Activated CD8-positive, alpha-beta memory T cell treated with anti-CD3 and anti-CD28 coated beads for 48 hours (primary cell): Measurements from ENCODE around the gene METAP1.
"Not testable (repeated sequence)": the region's sequence is repeated elsewhere in the genome, so short reads cannot be mapped to it uniquely, and the experiment has no call there.

ENCODE experiments used
- DNase-seq, 3 experiments: peaks; one replicate each; pipeline ENCODE4 v3.0.0-alpha.2; 2020; ENCODE audit warnings: low read depth in 2 of 3, low spot score in 2 of 3

Gene METAP1

DNA sequence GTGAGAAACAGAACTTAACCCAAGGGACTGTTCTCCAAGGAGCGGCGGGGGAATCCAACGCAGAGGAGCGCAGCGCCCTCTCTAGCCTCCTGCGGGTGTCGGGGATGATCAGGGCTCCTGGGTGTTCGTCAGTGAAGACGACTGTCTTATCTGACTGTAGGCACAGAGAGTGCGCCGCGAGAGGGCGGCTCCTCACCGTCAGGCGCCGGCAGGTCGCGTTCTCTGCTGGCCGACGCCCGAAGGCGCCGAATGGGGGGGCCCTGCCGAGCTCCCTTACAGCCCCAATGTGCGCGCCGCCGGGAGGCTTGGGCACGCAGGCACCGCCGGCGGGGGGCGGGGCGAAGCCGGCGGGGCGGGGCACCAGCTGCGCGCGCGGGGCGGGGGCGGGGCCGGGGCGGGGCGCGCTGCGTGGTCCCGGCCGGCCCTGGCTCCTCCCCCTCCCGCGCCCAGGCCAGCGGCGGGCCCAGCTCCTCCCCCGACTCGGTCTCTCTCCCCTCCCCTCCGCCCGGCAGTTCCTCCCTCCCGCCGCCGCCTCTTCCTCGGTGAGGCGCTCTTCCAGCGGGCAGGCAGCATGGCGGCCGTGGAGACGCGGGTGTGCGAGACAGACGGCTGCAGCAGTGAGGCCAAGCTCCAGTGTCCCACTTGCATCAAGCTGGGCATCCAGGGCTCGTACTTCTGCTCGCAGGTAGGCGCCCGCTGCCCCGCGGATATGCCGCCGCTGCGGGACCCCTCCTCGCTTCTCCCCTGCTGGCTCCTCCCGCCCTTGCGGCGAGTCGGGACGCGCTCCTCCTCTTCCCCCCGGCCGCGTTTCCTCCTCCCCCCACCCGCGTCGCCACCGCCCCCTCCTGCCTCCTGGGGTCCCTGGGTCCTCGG lies at the start of gene METAP1:
Gene METAP1, plus strand, starts transcription at position 539 of the 873 bp plus-strand sequence. Its CDS starts 33 bp downstream, at position 572.
- peak; percentile 79 to 92 (median 81) for DNase-seq

DNA sequence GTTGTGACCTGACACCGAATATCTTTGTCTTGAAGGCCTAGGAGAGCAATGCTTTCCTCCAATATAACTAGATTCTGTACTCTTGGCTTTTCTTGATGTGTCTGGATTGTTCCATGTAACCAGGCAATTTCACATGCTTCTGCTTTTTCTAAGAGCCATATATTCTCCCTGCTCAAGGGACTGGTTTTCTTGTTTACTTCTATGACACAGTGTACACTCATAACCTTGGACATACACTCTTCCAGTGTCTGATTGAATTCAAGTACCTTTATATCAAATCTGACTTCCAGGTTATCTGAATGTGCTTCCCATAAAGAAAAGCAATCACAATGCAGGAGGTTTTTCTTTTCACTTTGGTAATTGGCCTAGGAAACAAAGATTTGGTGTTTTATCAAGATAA lies 49.2 kb upstream of the METAP1 start:
- DNase-seq = no peak

DNA sequence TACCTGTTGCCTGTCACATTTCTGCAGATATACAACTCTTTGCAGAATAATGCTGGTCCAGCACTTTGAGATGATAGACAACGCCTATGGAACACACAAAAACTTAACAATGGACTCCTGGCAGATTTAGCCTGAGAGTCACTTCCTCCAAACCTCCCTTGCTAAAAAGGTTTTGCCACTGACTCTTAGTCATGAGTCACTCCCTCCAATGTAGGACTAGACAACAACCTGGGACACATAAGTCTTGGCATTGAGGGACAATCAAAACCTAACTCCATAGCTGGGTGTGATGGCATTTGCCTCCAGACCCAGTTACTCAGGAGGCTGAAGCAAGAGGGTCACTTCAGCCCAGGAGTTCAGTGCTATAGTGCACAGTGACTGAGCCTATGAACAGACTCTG lies 44.6 kb upstream of the METAP1 start:
- DNase-seq = no peak

DNA sequence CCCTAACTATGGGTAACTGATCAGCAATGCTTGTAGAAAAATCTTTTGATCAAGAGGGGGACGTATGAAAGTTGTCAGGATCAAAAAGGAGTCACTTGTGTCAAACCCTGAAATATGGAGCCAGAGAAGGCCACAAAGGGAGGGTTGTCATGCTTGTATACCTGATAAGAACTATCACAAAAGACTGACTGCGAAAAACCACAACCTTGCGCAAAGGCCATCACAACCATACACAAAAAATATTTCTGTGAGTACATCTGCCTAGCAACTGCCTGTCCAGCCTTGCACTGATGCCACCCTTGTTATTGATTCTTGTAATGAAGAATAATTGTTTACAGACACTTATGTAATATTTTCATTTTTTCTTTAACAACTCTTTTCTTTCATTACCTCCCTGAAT lies 43.8 kb upstream of the METAP1 start:
- DNase-seq = no peak

DNA sequence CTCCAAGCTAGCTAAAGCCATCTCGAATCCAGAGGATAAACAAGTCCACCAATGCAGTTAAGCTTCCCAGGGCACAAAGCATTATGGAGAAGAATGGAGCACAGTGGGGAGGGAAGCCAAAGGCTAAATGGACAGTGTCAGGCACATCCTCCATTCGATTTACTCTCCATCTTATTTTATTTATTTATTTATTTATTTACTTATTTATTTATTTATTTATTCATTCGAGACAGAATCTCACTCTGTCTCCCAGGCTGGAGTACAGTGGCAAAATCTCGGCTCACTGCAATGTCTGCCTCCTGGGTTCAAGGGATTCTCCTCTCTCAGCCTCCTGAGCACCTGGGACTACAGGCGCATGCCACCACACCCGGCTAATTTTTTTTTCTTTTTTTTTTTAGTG lies 40.3 kb upstream of the METAP1 start:
- no peak for DNase-seq

DNA sequence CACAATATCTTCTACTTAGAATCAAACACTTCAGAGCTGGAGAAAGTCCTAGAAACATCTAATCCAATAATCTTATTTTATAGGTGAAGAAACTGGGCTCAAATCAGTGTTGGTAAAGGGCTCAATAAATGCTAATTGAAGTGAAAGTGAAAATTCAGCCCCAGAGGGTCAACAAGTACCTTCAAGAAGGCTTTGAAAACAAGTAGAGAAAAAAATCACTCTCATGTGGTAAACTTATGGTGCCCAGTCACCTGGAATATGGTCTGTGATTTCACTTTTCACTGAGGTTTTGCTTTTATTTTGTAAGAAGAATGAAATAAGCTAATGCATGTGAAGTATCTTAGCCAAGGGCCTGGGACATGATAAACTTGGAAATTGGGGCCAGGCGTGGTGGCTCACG lies 37.5 kb upstream of the METAP1 start:
- DNase-seq = no peak

DNA sequence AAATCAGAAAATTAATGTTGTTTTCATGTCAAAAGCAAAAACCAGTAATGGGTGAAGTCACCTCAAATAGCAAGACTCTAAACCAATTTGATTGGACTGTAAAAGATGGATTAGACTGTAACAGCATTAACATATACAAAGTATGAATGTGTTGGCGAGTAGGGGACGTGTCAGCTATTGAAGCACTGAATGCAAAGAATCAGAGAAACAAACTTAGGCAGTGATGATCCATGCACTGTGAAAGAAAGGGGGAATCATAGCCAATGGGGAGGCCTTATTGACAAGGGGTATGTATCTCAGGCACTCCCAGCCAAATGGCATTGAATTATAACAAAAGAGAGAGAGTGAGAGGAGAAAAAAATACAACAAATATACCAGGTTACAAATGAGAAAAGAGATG lies 36.1 kb upstream of the METAP1 start:
- DNase-seq = no peak

DNA sequence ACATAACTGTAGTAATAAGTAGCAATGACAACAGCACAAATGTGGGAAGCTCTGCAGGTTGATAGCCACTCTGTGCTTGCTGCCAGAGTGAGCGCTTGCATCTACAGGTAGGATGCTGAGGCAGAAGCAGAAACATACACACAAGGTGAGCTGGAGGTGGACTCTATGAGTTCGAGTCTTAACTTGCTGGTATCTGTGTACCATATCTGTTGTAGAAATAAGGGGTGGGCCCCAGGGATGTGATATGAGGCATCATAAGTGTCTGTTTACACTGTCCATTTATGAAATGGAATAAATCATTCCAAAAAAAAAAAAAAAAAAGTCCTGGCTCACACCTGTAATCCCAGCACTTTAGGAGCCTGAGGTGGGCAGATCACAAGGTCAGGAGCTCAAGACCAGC lies 33.8 kb upstream of the METAP1 start:
- DNase-seq = no peak

DNA sequence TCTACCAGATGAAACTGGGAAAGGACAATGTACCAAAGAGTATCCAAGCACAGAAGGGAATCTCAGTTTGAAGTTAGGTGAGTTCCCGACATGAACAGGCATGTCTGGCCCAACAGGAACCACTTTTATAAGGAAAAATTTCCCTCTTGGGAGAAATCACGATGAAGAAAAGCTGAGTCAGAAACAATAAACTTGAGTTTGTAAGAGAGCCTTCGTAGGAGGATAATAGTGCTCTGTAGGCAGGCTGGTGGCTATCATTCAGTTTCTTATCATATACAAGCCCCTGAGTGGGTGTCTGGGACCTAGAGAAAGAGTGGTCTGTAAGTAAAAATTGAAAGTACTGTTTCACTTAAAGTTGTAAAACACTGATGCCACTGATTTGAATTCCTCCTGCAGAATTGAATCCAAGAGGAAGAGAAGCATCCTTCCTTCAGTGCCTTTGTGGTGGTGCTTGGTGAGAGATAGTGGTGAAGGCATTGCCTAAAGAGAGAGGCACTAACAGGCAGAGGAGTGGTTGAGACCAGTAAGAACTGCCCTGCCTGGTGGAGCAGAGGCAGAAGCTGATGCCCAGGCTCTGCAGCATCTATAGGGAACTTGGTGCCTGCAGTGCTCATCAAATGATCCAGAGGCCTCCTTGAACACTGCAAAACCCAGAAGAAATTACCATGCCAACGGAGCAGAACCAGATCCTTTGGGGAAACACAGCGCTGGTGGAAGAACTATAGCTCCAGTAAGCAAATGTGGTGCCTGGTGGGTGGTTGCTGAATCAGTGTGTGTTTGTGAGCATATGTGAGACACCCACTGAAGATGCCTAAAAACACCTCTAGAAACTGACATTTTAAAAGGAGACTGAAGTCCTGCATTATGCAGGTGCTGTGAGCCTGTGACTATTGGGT lies 31.7 kb upstream of the METAP1 start:
- no peak for DNase-seq

DNA sequence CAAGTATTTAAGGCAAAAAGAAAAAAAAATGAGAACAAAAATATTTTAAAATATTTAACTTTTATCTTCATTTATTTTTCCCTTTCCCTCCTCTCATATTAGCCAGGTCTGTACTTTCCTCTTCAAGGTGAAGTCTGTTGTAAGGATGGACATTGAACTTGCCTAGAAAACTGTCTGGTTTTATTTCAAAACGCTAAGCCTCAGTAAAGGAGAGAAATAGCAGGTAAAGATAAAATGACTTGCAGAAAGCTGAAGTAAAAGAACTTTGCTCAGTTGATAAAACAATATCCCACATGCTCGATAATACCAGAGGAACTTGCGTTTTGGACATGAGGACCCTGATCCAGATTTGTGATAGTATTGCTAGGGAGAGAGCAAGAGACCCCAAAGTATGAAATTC lies 28.6 kb upstream of the METAP1 start:
- DNase-seq = no peak

DNA sequence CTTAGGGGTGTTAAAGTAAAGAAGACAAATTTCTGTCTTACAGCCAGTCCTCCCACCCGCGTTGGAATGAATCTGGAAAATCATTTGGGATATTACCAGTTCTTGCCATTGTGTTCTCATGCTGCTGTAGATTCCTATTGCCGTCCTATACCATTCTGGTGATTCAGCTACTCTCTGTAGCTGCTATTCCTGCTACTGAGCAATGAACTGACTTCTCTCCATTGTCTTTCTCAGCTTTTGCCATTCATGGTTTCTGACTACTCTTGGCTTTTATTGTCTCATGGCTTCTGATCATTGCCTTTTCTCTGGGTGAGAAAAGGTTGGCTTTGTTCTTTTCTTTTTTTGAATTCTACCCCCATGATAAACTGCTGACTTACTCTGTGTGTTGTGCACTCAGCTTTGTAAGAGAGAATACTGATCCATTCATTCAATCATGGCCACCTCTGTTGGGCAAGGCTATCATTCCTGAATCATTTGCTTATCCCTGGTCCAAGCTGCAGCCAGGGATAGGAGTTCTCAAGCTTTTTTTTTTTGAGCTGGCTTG lies 27.7 kb upstream of the METAP1 start:
- no peak for DNase-seq

DNA sequence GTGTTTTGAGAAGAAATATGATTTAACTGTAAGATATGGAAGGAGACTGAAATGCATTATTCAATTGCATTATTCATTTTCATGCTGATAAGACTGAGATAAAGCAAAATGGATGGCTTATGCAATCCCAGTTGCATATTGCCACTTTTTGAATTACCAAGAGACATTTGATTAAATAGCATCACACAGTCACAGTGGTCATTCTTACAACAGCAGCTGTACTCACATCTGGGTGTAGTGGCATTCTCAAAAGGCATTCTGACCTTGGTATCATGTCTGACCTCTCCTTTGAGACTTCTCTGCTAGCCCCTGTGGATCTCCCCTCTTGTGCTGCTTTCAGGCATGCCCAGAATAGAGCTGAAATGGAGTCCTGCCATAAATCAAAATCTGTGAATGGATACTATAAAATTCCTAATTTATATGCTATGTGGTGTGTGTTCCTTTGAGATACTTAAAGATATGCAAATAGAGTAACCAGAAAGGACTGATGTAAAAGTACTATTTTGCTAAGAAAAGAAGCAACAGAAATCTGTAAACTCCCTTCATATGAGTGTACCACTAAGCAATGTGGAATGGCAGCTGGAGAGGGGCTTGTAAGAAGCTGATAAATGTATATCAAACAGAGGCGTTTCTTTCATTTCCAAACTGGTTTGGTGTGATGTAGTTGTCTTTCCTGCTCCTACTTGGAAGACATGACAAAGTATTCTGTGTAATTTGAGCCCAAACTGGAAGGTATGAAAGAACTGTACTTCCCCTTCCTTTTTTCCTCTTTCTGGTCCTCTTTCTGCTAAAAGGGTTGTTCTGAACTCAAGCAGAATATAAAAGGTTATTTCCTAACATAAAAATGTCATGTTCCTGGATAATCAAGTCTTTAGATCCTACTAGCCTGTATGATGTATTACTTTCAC lies 25.4 kb upstream of the METAP1 start:
- DNase-seq = no peak

DNA sequence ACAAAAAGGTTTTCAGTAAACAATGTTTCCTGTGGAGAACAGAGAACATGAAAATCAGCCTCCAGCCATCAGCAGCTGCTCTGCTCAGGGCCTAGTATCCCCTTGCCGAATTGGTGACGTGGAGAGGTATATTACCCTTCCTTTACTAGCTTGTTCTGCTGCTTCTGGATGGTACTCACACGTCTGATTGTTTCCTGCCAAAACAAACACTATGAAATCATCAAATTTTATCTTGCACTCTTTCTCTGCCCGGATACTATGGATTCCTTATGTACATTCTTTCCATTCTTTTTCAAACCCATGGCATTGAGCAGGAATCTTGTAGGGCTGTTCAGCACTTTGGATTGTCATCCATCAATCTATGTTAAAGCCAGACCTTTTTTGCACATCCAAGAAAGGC lies 18.8 kb upstream of the METAP1 start:
- no peak for DNase-seq

DNA sequence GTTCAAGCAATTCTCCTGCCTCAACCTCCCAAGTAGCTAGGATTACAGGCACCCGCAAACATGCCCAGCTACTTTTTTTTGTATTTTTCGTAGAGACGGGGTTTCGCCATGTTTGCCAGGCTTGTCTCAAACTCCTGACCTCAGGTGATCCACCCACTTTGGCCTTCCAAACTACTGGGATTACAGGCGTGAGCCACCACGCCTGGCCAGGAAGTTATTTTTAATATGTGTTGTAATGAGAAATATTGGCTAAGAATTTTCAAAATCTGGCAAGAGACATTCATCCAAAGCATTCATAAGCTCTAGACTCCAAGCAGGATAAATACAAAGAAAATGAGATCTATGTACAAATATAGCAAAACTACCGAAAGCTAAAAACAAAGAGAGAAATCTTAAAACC lies 18.0 kb upstream of the METAP1 start:
- no peak for DNase-seq

DNA sequence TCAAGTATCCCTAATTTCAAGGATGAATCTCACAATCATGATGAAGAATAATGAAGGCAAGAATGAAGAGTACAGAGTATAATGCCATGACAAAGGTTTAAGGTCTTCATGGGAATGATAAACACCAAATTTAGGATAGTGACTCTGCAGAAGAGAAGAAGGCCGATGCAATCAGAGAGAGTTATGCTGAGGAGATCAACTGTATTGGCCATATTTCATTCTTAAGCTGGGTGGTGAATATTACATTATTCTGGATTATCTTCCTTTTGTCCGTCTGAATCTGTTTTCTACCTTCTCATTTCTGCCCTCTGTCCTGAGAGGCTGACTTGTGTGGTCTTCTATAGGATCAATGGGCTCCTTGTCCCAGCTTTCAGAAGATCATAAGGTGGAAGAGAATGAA lies 7.8 kb upstream of the METAP1 start:
- no peak for DNase-seq

DNA sequence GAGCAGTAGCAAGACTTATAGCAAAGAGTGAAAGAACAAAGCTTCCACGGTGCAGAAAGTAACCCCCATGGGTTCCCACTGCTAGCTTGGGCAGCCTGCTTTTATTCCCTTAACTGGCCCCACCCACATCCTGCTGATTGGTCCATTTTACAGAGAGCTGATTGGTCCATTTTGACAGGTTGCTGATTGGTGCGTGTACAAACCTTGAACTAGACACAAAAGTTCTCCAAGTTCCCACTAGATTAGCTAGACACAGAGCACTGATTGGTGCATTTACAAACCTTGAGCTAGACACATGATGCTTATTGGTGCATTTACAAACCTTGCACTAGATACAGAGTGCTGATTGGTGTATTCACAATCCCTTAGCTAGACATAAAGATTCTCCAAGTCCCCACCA lies 2.7 kb upstream of the METAP1 start:
- DNase-seq = not testable (repeated sequence)

DNA sequence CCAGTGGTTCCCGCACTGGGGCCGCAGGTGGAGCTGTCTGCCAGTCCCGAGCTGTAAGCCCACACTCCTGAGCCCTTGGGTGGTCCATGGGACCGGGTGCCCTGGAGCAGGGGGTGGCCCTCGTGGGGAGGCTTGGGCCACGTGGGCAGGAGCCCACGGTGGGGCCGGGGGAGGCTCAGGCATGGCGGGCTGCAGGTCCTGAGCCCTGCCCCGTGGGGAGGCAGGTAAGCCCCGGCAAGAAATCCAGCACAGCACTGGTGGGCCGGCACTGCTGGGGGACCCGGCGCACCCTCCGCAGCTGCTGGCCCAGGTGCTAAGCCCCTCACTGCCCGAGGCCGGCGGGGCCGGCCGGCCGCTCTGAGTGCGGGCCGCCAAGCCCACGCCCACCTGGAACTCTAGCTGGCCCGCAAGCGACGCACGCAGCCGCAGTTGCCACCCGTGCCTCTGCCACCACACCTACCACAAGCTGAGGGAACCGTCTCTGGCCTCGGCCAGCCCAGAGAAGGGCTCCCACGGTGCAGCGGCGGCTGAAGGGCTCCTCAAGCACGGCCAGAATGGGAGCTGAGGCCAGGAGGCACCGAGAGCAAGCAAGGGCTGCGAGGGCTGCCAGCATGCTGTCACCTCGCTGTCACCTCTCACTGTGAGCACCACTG lies 2.0 kb upstream of the METAP1 start:
- no peak for DNase-seq

DNA sequence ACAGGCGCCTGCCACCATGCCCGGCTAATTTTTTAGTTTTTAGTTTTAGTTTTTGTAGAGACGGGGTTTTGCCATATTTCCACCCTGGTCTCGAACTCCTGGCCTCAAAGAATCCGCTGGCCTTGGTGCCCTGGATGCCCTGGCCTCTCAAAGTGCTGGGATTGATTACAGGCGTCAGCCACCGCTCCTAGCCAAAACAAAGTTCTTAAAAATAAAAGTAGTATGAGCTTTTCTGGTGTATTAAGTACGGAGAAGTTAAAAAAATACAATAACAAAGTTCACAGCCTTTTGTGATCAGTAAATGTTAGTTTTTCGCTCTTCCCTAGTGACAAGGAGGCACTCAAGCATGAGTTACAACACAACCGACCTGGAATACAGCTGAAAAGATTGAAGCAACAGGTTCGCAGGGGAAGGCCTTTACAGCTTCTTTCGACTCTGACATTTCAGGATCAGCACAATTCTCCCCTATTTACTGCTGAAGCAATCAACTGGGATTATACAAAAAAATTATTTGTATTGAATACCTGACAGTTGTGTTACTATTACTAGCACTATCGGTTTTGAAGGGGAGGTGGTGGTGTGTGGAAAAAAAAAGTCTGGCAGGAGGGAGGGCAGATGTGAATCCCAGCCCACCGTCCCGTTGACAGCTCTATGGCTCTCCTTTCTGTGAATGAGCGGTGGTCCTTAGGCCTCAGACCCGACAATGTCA lies 893 bp upstream of the METAP1 start:
- DNase-seq = no peak

DNA sequence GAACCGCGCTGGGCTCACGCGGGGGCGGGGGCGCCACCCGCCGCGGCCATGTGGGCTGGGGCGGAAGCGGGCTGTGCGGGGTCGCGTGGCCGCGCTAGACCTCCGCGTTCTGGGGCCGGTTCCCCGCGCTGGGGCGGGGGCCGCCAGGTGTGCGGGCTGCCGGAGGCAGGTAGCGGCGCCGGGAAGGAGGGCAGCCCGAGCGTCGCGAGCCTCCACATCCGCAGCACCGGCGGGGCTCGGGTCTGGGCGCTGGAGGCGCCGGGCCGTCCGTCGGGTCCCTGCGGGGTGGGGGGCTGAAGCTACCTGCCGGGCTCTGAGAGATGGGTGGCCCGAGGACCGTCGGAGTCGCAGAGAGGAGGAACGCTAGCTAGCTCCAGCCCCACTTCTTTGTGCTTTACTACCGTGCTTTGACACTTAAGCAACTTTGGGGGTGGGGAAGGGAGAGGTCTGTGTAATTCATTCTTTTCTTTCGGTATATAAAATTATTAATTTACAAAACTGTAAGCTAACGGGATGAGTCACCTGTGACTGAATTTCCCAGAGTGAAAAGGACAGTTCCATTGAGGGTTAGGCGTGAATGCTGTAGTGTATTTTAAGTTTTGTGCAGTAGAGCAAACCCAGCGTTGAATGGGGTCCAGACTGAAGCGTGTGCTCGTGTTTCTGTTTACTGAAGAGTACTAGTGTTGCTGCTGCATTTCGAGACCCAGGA lies 689 bp downstream of the METAP1 start:
- no peak for DNase-seq
